ENCODE measurements around the gene NFKBIE.

GRCh38 chr6:44245912-44246662, 19.3 kb downstream of the NFKBIE start:
- TF ChIP-seq, protein P1, sequence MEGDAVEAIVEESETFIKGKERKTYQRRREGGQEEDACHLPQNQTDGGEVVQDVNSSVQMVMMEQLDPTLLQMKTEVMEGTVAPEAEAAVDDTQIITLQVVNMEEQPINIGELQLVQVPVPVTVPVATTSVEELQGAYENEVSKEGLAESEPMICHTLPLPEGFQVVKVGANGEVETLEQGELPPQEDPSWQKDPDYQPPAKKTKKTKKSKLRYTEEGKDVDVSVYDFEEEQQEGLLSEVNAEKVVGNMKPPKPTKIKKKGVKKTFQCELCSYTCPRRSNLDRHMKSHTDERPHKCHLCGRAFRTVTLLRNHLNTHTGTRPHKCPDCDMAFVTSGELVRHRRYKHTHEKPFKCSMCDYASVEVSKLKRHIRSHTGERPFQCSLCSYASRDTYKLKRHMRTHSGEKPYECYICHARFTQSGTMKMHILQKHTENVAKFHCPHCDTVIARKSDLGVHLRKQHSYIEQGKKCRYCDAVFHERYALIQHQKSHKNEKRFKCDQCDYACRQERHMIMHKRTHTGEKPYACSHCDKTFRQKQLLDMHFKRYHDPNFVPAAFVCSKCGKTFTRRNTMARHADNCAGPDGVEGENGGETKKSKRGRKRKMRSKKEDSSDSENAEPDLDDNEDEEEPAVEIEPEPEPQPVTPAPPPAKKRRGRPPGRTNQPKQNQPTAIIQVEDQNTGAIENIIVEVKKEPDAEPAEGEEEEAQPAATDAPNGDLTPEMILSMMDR (IDR thresholded peaks at IDR 0.05; ENCODE audit: insufficient read depth, low read length), result no peak
- TF ChIP-seq POLR2AphosphoS5 (IDR thresholded peaks at IDR 0.05; ENCODE audit: low read depth) (no peak), GABPA (IDR thresholded peaks at IDR 0.05; ENCODE audit: low read depth) (no peak), SPI1 (IDR thresholded peaks at IDR 0.05; ENCODE audit: borderline replicate concordance, low read depth) (no peak)
- TF ChIP-seq, protein P2, sequence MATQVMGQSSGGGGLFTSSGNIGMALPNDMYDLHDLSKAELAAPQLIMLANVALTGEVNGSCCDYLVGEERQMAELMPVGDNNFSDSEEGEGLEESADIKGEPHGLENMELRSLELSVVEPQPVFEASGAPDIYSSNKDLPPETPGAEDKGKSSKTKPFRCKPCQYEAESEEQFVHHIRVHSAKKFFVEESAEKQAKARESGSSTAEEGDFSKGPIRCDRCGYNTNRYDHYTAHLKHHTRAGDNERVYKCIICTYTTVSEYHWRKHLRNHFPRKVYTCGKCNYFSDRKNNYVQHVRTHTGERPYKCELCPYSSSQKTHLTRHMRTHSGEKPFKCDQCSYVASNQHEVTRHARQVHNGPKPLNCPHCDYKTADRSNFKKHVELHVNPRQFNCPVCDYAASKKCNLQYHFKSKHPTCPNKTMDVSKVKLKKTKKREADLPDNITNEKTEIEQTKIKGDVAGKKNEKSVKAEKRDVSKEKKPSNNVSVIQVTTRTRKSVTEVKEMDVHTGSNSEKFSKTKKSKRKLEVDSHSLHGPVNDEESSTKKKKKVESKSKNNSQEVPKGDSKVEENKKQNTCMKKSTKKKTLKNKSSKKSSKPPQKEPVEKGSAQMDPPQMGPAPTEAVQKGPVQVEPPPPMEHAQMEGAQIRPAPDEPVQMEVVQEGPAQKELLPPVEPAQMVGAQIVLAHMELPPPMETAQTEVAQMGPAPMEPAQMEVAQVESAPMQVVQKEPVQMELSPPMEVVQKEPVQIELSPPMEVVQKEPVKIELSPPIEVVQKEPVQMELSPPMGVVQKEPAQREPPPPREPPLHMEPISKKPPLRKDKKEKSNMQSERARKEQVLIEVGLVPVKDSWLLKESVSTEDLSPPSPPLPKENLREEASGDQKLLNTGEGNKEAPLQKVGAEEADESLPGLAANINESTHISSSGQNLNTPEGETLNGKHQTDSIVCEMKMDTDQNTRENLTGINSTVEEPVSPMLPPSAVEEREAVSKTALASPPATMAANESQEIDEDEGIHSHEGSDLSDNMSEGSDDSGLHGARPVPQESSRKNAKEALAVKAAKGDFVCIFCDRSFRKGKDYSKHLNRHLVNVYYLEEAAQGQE (IDR thresholded peaks at IDR 0.05; ENCODE audit: insufficient replicate concordance, low read depth), result no peak

Measured in HL-60 (cell line).